HG02884 (cell line): ENCODE data around the gene TMPRSS6.

ENCODE experiments used
- ATAC-seq: cut with Tn5 transposase; IDR thresholded peaks from one replicate; pipeline ENCODE4 v1.9.1; 2021; ENCODE audit warnings: mild to moderate bottlenecking, moderate library complexity; ENCODE audit not compliant: unreplicated experiment

The TMPRSS6 gene

DNA sequence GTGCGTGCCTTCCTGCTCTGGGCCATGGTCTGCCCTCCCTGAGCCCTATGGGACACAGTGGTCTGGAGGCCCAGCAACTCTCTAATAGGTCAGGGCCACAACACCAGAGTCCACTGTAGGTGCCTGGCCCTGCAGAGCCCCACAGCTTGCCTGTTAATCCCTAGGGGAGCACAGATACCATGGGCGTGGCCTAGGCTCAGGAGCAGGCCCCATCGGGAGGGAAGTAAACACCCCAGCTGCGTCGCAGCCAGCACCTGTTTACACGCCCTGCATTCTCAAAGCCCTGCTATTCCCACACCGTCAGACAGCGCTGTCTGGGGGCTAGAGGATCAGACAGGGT lies 55.5 kb downstream of the TMPRSS6 start:
- ATAC-seq = no peak

DNA sequence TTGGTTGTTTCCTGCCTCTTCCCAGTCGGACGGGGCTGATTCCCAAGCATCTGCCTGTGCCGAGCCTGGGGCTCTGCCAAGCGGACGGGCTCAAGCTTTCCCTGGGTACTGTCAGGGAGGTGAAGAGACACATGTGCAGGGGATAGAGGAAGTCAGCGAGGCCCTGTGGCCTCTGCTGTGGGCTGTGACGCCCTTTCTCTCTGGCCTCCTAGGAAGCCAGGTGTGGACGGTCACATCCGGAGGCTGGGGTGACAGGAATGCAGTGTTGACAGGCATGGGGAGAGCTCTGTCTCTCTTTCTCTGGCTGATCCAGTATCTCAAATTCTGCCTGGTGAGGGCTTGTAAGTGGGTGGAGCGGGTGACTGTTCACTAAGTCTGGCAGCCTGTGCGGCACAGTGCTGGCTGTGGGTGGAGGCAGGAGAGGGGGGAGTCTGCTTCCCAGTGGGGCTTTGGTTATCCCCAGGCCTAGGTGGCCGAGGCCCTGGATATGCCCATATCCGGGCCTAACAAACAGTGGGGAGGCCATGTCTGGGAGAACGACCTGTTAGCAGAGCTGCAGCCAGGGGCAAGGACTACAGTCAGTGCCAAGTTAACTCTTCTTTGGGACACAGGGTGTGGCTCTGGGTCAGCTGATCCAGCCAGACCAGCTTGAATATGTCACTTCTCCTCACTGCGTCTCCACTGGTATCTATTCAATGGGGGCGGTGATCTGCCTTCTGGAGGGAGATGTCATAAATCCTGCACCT lies 56.0 kb downstream of the TMPRSS6 start:
- ATAC-seq = no peak

DNA sequence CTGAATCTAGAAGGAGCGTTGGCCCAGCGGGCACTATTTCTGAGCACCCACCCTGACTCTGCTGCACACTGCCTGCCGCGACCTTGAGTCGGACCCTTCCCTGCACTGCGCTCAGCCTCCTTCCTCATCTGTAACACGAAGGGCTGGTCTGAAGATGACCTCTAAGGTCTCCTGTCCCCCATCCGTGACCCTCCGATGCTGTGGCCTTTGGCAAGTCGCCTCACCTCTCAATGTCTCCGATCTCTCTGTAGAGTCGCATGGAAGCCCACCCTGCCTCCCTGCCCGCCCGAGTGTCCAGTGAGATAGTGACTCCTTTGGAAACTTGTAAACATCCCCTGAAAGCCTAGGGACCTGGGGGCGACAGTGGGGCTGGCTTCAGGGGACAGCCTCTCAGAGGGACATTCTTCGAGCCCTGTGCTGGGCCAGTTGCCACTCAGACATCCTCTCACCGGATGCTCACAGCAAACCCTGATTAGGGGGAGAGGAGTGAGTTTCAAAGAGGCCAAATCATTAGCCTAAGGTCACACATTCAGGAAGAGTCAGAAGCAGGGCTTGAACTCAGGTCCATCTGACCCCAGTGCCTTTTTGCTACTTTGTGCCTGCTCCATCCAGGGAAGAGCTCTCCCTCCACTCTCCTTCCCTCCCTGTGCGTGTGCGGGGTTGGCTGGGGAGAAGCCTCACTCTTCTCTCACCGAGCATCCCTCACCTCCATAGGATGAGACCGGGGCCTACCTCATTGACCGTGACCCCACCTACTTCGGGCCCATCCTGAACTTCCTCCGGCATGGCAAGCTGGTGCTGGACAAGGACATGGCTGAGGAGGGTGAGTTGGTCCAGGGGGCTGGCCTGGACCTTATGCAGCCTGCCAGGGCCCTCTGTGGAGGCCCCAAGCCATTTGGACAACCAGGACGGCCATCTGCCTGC lies 56.9 kb downstream of the TMPRSS6 start:
- ATAC-seq = no peak

DNA sequence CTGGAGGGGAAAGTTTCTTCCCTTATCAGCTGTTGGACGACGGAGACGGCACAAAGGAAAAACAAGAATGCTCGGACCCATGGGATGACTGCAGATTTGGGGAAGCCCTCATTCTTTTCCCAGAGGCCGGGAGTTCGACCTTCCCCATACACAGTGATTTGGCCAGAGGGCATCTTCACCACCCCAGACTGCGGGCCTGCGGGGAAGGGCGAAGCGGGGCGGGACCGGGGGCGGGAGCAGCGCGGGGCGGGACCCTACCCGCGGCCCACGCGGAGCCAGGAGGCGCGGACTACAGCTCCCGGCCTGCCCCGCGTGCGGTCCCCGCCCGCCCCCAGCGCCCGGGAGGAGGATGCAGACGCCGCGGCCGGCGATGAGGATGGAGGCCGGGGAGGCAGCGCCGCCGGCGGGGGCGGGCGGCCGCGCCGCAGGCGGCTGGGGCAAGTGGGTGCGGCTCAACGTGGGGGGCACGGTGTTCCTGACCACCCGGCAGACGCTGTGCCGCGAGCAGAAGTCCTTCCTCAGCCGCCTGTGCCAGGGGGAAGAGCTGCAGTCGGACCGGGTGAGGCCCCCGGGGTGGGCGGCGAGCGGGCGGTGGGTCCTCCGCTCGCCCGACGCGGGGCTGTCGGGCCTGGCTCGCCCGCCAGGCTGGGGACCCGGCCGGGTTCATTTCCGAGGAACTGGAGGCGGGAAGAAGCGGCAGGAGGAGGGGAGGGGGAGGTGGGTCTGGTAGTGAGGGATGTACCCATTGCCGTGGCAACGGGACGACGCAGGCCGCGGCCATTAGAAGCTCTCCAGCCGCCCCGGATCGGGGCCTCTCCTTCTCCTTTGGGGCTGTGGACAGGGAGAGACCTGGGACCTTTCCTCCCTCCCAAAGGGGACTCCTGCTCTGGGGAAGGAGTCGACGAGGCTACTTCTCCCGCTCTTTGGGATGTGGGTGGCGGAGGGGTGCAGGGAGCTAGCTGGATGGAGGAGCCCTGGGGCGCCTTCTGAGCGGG lies 57.8 kb downstream of the TMPRSS6 start, which contains the start of gene KCTD17:
TSS of gene KCTD17 (plus strand) at position 352 of the 995 bp plus-strand sequence. CDS start at position 371, 19 bp downstream.
- no peak for ATAC-seq

DNA sequence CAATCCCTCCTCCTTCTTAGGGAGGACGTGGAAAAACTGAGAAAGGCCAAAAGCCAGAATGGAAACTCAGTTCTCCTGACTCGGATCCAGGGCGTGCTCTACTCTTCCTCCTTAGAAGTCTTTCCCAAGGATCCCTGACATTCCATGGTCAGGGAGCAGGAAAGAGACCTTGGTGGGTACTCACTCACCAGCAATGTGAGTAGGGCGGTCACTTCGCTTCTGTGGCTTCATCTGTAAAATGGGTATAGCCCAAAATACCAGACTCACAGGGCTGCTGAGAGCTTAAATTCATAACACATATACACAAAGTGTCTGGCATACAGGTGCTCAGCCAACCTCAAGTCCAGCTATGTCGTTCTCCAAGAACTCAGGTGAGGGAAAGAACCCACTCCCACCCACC lies 58.6 kb downstream of the TMPRSS6 start:
- ATAC-seq = no peak

DNA sequence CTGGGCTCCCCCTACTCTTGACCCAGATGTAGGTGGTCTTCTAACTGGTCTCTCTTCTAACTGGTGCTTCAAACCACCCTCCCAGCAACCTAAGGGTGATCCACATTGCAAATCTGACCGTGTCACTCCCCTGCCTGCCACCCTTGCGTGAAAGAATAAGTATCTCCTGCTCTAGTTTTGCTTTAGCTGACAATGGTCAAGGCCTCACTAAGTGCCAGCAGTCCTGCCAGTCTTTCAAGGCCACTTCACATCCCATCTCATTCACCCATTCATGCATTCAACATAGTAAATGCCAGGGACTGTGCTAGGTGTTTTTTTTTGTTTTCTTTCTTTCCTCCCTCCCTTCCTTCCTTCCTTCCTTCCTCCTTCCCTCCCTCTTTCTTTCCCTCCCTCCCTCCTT lies 60.3 kb downstream of the TMPRSS6 start:
- no peak for ATAC-seq

DNA sequence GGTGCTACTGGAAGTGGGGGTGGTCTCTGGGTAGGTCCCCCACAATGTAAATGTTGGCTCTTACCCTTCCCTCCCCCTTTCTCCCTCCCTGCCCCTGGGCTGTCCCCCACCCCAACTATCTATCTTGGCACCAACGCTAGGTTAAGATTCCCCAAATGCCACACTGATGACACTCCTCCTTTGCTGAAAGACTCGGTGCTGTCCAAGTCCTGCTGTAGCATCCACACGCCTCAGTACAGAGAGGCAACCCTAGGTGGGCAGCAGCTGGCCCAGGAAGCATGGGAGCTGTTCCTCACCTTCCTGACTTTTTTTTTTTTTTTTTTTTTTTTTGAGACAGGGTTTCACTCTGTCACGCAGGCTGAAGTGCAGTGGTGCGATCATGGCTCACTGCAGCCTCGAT lies 61.4 kb downstream of the TMPRSS6 start:
- ATAC-seq = no peak

DNA sequence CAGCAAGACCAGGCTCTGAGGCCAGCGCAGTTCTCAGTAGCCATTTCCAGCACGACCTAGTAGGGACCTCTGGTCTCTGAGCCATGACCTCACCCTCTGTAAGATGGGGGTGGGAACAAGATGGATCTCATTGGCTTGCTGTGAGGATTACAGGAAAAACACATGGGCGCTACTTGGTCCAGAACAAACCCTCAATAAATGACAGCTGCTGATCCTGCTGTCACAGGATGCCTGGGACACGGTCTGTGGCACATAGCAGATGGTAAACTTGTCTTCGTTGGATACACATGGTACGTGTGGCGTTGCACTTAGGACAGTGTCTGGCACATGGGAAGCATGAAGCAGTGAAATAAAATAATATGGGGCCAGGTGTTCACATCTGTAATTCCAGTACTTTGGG lies 62.5 kb downstream of the TMPRSS6 start:
- ATAC-seq = no peak

DNA sequence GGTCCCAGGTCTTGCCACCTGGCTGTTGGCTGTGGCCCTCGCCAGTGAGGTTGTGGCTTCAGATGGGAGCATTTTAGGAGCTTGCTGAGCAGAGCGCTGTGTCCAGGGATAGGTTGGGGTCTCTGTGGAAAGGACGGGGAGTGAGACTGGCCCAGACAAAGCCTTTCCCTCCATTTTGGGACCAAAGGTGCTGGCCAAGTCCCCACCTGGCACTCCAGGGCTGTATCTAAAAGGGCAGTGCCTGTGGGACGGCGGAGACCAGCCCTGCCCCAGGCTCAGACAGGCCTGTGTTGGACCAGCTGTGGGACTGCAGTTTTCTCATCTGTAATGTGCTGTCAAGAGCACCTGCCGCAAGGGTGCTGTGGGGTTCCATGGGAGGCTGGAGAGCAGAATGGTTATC lies 62.9 kb downstream of the TMPRSS6 start:
- ATAC-seq = no peak

DNA sequence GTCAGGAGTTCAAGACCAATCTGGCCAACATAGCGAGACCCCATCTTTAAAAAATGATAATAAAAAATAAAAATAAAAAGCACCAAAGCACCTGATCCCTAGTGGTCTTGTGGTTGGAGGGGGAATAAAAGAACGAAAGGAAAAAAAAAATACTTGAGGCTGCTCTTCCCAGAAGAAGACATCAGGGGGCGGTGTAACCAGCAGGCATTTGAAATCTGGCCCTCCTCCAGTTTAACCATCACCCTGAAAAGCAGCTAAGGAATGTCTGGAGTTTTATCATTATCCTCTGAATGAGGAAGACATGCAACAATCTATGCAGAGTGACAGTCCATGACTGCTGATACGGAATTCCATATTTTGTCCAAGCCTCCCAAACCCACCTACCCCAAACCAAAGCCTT lies 63.6 kb downstream of the TMPRSS6 start:
- no peak for ATAC-seq

DNA sequence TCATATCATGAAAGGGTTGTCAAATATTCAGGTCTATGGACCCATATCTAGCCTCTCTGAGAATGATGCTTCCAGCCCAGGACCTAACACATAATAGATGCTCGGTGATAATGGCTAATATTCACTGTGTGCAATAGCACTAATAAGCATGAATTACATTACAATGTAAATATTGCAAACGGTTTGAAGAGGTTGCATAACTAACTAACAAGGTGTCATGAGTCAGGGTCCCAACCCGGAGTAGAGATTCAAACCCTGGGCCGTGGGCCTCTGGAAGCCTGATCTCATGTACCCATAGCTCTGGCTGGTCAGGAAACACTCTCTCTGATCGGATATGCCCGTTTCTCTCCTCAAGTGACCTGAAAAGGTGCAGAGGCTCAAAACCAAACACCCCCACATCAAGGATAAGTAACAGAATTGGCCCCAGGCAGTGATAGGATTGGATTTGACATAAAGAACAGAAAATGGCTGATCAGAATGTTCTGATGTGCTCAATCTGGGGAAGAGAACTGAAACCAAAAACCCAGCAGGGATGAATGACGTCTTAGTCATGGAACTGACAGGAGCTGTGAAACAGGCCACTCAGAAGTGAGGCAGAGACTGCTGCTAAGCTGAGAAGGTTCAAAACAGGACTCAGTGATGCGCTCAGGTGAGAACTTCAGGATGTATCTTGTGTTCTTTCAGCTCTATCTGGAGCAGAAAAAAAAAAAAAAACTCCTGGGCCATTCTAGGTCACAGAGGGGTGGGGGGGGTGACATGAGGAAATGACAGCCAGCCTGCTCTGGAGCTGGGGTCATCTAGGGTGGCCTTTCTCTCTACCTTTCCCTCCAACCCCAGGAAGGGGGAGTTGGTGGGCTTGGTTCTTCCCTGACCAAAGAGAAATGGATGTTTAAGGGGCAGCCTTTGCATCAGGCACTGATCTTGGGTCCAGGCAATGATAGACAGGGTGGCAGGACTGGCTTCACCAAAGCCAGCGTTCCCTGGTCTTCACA lies 64.6 kb downstream of the TMPRSS6 start:
- no peak for ATAC-seq

DNA sequence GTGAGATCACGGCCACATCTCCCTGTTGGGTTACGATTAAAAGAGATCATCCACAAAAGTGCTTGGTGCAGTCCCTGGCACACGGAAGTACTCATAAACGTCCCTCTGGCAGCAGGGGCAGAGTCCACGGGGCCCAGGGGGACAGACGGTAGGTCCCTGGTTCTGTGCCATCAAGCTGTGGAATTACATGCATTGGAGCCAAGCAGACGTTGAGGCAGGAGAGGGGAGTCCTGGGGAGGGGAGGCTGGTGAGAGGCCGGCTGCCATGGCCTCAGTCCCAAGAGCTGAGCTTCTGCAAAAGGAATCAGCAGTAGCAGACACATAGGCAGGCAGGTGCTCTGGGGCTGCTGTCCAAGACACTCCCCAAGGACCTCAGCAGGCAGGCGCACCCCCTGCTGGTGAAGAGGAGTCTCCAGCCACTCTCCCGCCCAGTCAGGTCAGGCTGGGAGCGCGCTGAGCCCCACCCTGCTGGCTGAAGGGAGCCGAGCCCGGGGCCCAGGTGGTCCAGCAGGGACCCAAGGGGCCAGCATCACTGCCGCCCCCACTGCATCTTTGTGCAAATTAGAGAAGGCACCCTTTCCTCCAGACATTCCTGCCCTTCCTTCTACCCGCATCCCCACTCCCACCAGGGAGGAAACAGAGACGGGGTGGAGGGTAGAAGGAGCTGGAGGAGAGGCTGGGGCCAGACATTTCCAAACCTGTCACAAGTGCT lies 65.5 kb downstream of the TMPRSS6 start:
- no peak for ATAC-seq

DNA sequence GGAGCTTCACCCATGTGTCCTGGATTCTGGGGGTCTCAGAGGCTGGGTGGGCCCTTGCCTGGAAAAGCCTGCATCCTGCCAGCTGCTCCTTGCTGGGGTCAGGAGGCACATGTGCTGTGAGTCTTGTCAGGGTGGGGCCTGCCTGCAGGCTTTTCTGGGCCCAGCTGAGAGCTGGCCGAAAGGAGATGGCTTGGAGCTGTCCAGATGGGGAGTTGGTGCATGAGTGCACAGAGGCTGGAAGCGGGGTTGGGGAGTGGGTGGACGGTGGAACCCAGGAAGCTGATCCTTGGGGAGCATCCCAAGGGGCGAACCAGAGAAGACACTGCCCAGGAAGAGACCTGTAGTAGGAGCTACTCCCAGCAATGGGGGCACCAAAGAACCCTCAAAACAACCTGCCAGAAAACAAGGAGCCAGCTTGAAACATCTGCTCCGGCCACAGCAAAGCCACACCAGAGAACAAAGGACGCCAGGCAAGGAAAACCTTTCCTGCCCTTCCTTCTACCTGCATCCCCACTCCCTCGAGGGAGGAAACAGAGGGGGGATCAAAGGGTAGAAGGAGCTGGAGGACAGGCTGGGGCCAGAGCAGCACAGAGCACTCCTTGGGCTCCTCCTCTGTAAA lies 66.2 kb downstream of the TMPRSS6 start:
- no peak for ATAC-seq

DNA sequence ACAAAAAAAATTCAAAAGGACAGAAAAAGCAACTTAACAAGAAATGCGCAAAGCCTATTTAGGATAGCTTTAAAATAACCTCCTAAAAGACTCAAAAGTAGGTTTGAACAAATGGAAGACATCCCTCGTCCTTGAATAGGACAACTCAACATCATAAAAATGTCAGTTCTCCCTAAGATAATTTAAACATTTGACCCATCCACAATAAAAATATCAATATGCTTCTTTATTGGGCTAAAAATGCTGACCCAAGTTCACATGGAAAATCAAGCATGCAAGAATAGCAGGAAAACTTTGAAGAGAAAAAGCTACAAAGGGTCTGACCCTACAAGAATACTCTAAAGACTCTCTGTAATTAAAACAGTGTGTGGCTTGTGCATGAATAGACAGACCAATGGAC lies 70.0 kb downstream of the TMPRSS6 start:
- no peak for ATAC-seq

DNA sequence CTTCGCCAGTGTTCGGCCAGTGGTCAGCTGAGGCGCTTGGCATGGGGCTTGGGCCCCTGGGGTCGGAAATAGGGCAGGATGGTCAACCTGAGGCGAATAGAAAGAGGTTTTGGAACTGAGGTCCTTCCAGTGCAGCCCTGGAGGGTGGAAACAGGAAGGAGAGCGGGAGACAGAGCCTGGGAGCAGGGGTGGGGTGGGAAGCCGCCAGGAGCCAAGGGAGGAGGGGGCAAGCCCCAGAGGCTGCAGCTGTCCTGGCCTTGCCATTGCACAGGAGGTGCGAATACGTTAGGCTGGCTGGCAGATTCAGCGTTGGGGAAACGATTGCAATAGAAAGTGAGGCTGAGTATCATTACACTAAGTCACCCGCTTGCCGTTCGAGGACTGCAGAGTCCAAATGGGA lies 71.8 kb downstream of the TMPRSS6 start:
- no peak for ATAC-seq

DNA sequence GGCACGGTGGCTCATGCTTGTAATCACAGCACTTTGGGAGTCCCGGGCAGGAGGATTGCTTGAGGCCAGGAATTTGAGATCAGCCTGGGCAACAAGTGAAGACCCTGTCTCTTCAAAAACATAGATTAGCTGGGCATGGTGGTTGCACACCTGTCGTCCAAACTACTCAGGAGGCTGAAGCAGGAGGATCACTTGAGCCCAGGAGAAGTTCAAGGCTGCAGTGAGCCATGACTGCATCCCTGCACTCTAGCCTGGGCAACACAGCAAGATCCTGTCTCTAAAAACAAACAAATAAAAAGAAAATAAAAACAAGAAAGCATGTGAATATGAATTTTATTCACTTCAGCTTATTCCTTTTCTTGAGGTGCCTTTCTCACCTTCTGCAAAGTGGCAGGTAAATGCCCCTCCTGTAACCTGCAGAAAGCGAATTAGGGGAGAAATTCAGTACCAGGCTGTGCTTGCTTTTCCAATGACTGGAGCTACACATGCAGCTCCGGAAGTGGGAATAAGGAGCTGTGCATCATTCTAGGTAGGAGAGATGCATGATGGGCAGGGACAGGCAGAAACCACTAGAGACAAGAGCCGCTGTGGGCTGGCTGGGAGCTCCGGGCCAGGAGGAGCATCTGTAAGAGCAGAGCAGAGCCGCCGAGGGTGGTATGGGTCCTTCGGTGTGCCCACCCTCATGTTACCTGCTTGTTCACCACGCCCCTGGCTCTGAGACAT lies 72.7 kb downstream of the TMPRSS6 start:
- ATAC-seq = no peak

DNA sequence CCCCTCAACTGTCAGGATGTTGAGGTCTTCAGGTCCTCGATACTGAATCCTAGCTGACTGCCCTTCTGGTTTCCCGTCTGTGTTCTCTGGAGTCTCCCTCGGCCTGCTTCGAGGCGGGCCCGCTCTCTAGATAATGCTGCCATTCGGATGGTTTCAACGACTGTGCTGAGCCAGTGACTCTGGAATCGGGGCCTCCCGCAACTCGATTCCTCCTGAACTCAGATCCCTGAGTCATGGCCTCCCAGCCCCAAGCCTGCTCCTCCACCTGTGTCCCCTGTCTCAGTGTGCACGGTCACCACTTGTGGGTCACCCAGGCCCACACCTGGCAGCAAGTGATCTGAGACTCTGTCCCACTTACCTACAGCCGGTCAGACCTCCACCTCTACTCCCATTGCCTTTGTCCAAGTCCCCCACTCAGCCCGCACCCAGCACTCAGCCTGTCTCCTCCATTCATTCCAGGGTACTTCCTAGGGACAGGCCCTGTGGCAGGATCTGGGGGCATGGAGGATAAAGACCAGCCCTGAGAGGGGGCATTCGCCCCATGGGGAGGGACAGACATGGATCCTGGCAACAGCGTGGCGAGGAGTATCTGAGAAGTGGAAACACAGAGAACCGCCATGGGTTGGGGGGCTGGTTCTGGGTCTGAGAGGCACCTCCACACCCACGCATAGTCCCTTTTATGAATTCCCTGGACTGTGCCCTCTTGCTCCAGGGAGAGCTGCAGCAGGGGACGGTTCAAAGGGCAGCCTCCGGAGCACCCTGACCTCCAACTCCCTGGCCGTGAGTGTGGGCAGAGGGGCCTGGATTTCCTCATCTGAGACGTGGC lies 75.7 kb downstream of the TMPRSS6 start:
- ATAC-seq = no peak
